Upper lobe of left lung (tissue), 4 donors: Measurements from ENCODE around the gene EML4.

Experiments used
- CTCF ChIP-seq, 6 experiments: fragments of 450-650 bp in 4 of 6; fragments of 200-600 bp in 2 of 6; sonication (generic) in 2 of 6; IDR thresholded peaks; one replicate each; pipeline ENCODE4 v1.5.1; 2016 to 2019; ENCODE audit warnings: antibody characterized with exemption in 6 of 6
- POLR2A ChIP-seq, 4 donors: fragments of 450-650 bp; IDR thresholded peaks; one replicate each; pipeline ENCODE4 v1.5.1; 2016 to 2017; ENCODE audit warnings: antibody characterized with exemption in 4 of 4, mild to moderate bottlenecking in 2 of 4

GRCh38 chr2:42196070-42196402 is 26.9 kb downstream of the EML4 start:
- no peak for TF ChIP-seq CTCF (IDR thresholded peaks at IDR 0.05)
- TF ChIP-seq POLR2A (IDR thresholded peaks at IDR 0.05): no peak
